ENCODE data around the gene BRDT. TPM values are rescaled to one million over a fixed set of nuclear protein-coding genes. Genes with fewer than 3 reads are reported as not detected.

The BRDT gene
- total and polyA plus RNA-seq, 7 donors = not detected

DNA sequence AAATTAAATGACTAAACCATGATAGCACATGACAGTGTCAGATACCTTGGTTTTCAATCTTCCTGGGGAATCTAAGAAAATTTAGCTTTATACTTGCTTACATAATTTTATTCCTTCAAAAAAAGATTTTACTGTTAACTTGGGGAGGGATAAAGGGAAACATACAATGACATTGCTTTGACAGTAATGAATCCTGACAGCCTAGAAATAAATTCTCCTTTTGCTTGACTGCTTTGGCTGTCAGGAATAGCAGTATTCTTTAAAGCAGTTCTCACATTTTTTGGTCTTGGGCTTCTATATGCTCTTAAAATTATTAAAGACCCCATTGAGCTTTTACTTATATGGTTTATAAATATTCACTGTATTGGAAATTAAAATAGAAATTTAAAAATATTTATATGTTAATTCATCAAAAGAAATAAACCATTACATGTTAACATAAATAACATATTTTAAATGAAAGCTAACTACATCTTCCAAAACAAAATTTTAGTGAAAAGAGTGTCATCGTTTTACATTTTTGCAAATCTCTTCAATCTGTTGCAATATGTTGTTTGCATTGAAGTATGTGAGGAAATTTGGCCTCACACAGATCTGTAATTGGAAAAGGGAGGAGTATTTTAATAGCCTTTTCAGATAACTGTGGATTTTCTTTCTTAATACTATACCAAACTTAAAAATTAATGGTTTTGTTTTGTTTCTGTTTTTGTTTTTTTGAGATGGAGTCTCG, 96.7 kb downstream of the BRDT start:
- WGBS, 2 donors = 88 to 95% methylated on average over 2 of the region's 2 CpGs
- no peak for DNase-seq
- no peaks in the 10 kb centered on the region for H3K9me3 ChIP-seq
- intact Hi-C loops (cut with DNase I) = no loop called here
- no peaks in the 10 kb centered on the region for H3K4me1 ChIP-seq
- no peaks in the 10 kb centered on the region for H3K36me3 ChIP-seq
- TF ChIP-seq EP300 (IDR thresholded peaks at IDR 0.05) = no peak
- TF ChIP-seq, protein P1, sequence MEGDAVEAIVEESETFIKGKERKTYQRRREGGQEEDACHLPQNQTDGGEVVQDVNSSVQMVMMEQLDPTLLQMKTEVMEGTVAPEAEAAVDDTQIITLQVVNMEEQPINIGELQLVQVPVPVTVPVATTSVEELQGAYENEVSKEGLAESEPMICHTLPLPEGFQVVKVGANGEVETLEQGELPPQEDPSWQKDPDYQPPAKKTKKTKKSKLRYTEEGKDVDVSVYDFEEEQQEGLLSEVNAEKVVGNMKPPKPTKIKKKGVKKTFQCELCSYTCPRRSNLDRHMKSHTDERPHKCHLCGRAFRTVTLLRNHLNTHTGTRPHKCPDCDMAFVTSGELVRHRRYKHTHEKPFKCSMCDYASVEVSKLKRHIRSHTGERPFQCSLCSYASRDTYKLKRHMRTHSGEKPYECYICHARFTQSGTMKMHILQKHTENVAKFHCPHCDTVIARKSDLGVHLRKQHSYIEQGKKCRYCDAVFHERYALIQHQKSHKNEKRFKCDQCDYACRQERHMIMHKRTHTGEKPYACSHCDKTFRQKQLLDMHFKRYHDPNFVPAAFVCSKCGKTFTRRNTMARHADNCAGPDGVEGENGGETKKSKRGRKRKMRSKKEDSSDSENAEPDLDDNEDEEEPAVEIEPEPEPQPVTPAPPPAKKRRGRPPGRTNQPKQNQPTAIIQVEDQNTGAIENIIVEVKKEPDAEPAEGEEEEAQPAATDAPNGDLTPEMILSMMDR (IDR thresholded peaks at IDR 0.05) = no peak
- TF ChIP-seq POLR2A (IDR thresholded peaks at IDR 0.05) = no peak
- TF ChIP-seq POLR2AphosphoS5 (IDR thresholded peaks at IDR 0.05) = no peak
- no peak overlapping the region for H3K27ac ChIP-seq
- no peak overlapping the region for H3K4me3 ChIP-seq
- no peaks in the 10 kb centered on the region for H3K27me3 ChIP-seq

DNA sequence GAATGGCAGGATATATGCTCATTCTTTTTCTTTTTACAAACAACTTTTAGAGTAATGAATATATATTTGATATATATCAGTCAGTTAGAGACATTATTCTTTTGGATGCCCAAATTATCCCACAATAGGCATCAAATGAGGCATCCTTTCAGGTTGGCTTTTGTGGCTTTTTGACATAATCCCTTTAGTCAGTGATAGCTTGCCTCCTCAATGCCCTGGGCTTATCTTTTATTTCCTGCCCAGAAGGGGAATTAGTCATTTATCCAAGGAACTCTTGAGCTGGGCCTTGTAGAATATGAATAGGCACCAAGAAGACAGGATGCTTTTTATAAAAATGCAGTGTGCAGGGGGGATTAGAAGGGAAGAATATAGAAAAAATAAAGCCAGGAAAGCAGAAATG, 102.7 kb downstream of the BRDT start:
- Histone ChIP-seq H3K9me3 (no peaks in the 10 kb centered on the region), H3K4me1 (no peaks in the 10 kb centered on the region), H3K36me3 (no peaks in the 10 kb centered on the region), H3K4me3 (no peak overlapping the region), H3K27me3 (no peaks in the 10 kb centered on the region), H3K27ac (no peak overlapping the region)
- DNase-seq = no peak
- TF ChIP-seq EP300 (IDR thresholded peaks at IDR 0.05) (no peak), POLR2AphosphoS5 (IDR thresholded peaks at IDR 0.05) (no peak), POLR2A (IDR thresholded peaks at IDR 0.05) (no peak)
- TF ChIP-seq, protein P1 (IDR thresholded peaks at IDR 0.05) = no peak
- intact Hi-C loops (cut with DNase I) = no loop called here

Other genes starting within 250 kb of the BRDT start
- 100 to 1,000 TPM in 3 of 4 donors, 10 to 100 TPM in 1; 92.2 to 170 (median 141) TPM for gene TGFBR3, start 63.2 kb upstream of the BRDT start, total RNA-seq
- gene TGFBR3, start 63.2 kb upstream of the BRDT start, polyA plus RNA-seq = 1 to 10 TPM; 1.2 to 9.3 (median 6.6) TPM
- gene EPHX4, start 80.6 kb downstream of the BRDT start, total RNA-seq = 1 to 10 TPM in 2 of 4 donors, under 1 TPM in 2; 0.55 to 1.9 (median 0.86) TPM
- 1 to 10 TPM in 1 of 3 donors, under 1 TPM in 1, not detected in 1; 0.38 to 1.2 TPM for gene EPHX4, start 80.6 kb downstream of the BRDT start, polyA plus RNA-seq
- gene SETSIP, start 126.0 kb downstream of the BRDT start, total RNA-seq = not detected
- under 1 TPM in 1 of 3 donors, not detected in 2; 0.10 TPM for gene SETSIP, start 126.0 kb downstream of the BRDT start, polyA plus RNA-seq
- 1 to 10 TPM; 4.9 to 8.3 (median 7.9) TPM for gene BTBD8, start 130.9 kb downstream of the BRDT start, total RNA-seq
- 1 to 10 TPM in 2 of 3 donors, under 1 TPM in 1; 0.99 to 1.4 (median 1.2) TPM for gene BTBD8, start 130.9 kb downstream of the BRDT start, polyA plus RNA-seq